Measurements from ENCODE around the gene ANKRD30B. TPM values are rescaled to one million over a fixed set of nuclear protein-coding genes. Genes with fewer than 3 reads are reported as not detected.

ANKRD30B gene
- total and polyA plus RNA-seq, 2 of the 4 experiments (the other 2 are of a cell fraction): not detected

GRCh38 chr18:14746897-14747296 is 1.1 kb upstream of the ANKRD30B start:
- Histone ChIP-seq H3K9ac (ENCODE audit: low read depth, low read length) (no peak overlapping the region), H2AK5ac (ENCODE audit: low read depth, low read length) (no peak overlapping the region), H2BK15ac (ENCODE audit: low read depth, low read length) (no peak overlapping the region), H3K36me3 (ENCODE audit: control insufficient read depth, insufficient read depth, low read length) (no peaks in the 10 kb centered on the region), H3K23ac (ENCODE audit: low read depth, low read length) (no peak overlapping the region), H3K4me1 (ENCODE audit: control insufficient read depth, insufficient read depth, low read length) (no peaks in the 10 kb centered on the region), H2AFZ (replicated peaks; ENCODE audit: low read length, poor library complexity) (no peak overlapping the region), H3K4ac (ENCODE audit: low read depth, low read length) (no peak overlapping the region), H4K20me1 (ENCODE audit: insufficient read depth, low read length) (no peaks in the 10 kb centered on the region), H3K14ac (replicated peaks; ENCODE audit: low read depth, low read length) (no peak overlapping the region), H4K5ac (ENCODE audit: low read depth, low read length) (no peak overlapping the region), H3K4me2 (ENCODE audit: low read depth, low read length) (no peak overlapping the region), H4K8ac (ENCODE audit: low read depth in 2 of 2, low read length in 2 of 2) (no peak overlapping the region), H2AK9ac (replicated peaks; ENCODE audit: low read depth, low read length, poor library complexity) (no peak overlapping the region), H3K27ac (ENCODE audit: insufficient read depth, low read length) (no peak overlapping the region), H3K9me3 (ENCODE audit: control insufficient read depth, insufficient read depth, low read length) (peaks cover 19% of the 10 kb centered on the region), H3K79me1 (ENCODE audit: low read depth in 1 of 2, low read length in 2 of 2) (no peaks in the 10 kb centered on the region), H2BK5ac (ENCODE audit: low read depth, low read length, poor library complexity, severe bottlenecking) (no peak overlapping the region), H2BK20ac (ENCODE audit: low read depth, low read length) (no peak overlapping the region), H3K18ac (ENCODE audit: low read depth, low read length) (no peak overlapping the region), H3K4me3 (ENCODE audit: insufficient read depth, low read depth, low read length) (no peak overlapping the region), H3K27me3 (ENCODE audit: control insufficient read depth, insufficient read depth, low read length) (no peaks in the 10 kb centered on the region), H3K56ac (ENCODE audit: extremely low read depth, insufficient read depth, low read length) (no peak overlapping the region), H3K9me1 (ENCODE audit: insufficient read depth, low read length) (no peaks in the 10 kb centered on the region), H2BK120ac (ENCODE audit: low read depth, low read length) (no peak overlapping the region), H4K91ac (ENCODE audit: insufficient read depth, low read depth, low read length) (no peak overlapping the region)
- dilution Hi-C loops (cut with HindIII; ENCODE audit: low sequenced_read_pairs, unreplicated experiment): no loop called here
- ChIA-PET POLR2A (ENCODE audit: unreplicated experiment) (no interaction called here), CTCF (no interaction called here)
- no TSS peak for BruUV-seq (replicated peaks)
- in situ Hi-C loops (cut with MboI; ENCODE audit: low sequenced_read_pairs): no loop called here
- no peak for ATAC-seq (ENCODE audit: low read depth)
- WGBS, 2 experiments (ENCODE audit: extremely low coverage in 2 of 2, insufficient read length in 1 of 2): no CpG with 5 or more reads among the region's 18 CpGs
- intact Hi-C loops (cut with micrococcal nuclease): no loop called here
- DNase-seq: no peak
- TF ChIP-seq MAZ (IDR thresholded peaks at IDR 0.05; ENCODE audit: borderline replicate concordance, low read depth, low read length) (no peak), RAD21 (IDR thresholded peaks at IDR 0.05; ENCODE audit: low read length) (no peak), ELK1 (IDR thresholded peaks at IDR 0.05; ENCODE audit: borderline replicate concordance, low read depth, low read length) (no peak), MXI1 (IDR thresholded peaks at IDR 0.05; ENCODE audit: borderline replicate concordance, low read depth, low read length) (no peak), CEBPB (IDR thresholded peaks at IDR 0.05; ENCODE audit: low read depth, low read length) (no peak), RFX5 (IDR thresholded peaks at IDR 0.05; ENCODE audit: low read depth, low read length) (no peak), BHLHE40 (IDR thresholded peaks at IDR 0.05; ENCODE audit: low read depth, low read length) (no peak), USF2 (IDR thresholded peaks at IDR 0.05; ENCODE audit: low read depth, low read length) (no peak), FOS (IDR thresholded peaks at IDR 0.05; ENCODE audit: low read depth, low read length) (no peak), SMC3 (IDR thresholded peaks at IDR 0.05; ENCODE audit: low read depth, low read length) (no peak), NFE2L2 (IDR thresholded peaks at IDR 0.05; ENCODE audit: low read depth, low read length) (no peak)
